GM13976 (cell line): ENCODE measurements around the gene NDUFA11.

Experiments
- DNase-seq: peaks from one replicate; pipeline ENCODE4 v3.0.0; 2012; ENCODE audit warnings: low spot score
- in situ Hi-C: fragments of 300-500 bp; cut with MboI; formaldehyde crosslinking; loops from one replicate; pipeline ENCODE4 v1.12.0; 2022; ENCODE audit warnings: low sequenced_read_pairs, mixed read lengths, inconsistent platforms; ENCODE audit not compliant: unreplicated experiment
- TF ChIP-seq, protein P1 (sequence below): IDR thresholded peaks from 2 replicates; pipeline ENCODE4 v1.5.1; 2012; ENCODE audit warnings: borderline replicate concordance, mild to moderate bottlenecking; ENCODE audit not compliant: insufficient read depth; ENCODE audit errors: extremely low read depth, missing control alignments, control extremely low read depth

NDUFA11 gene

GRCh38 chr19:5926641-5927440 lies 23.3 kb upstream of the NDUFA11 start:
- in situ Hi-C loops = no loop called here
- DNase-seq = no peak
- TF ChIP-seq, protein P1, sequence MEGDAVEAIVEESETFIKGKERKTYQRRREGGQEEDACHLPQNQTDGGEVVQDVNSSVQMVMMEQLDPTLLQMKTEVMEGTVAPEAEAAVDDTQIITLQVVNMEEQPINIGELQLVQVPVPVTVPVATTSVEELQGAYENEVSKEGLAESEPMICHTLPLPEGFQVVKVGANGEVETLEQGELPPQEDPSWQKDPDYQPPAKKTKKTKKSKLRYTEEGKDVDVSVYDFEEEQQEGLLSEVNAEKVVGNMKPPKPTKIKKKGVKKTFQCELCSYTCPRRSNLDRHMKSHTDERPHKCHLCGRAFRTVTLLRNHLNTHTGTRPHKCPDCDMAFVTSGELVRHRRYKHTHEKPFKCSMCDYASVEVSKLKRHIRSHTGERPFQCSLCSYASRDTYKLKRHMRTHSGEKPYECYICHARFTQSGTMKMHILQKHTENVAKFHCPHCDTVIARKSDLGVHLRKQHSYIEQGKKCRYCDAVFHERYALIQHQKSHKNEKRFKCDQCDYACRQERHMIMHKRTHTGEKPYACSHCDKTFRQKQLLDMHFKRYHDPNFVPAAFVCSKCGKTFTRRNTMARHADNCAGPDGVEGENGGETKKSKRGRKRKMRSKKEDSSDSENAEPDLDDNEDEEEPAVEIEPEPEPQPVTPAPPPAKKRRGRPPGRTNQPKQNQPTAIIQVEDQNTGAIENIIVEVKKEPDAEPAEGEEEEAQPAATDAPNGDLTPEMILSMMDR = no peak

DNA sequence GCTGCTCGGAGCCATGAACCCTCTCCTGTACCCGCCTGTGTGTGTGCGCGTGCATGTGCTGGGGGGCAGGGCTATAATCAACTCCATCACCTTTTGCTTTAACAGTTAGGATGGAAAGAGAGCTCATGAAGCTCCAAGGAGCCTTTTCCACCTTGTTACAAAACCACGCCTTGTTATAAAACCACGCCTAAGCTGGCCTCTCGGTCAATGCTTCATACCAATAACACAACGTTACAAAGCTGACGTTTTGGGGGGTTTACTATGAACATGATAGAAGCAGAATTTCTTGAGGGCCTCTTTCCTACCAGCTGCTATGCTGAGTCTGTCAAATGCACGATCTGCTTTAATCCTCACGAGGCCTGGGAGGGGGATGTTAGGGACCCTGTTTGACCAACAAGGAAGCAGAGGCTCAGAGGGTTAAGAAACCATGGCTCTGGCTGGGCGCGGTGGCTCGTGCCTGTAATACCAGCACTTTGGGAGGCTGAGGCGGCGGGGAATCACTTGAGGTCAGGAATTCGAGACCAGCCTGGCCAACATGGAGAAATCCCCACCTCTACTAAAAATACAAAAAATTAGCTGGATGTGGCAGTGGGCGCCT lies 22.3 kb upstream of the NDUFA11 start:
- in situ Hi-C loops = no loop called here
- DNase-seq = no peak

GRCh38 chr19:5923356-5923755 lies 19.8 kb upstream of the NDUFA11 start:
- in situ Hi-C loops = no loop called here
- no peak for DNase-seq
- TF ChIP-seq, protein P1 = no peak

More for the DNA sequence above, 22.3 kb upstream of the NDUFA11 start:
- TF ChIP-seq, protein P1 = no peak

GRCh38 chr19:5922161-5922545 lies 18.6 kb upstream of the NDUFA11 start:
- TF ChIP-seq, protein P1 = no peak
- DNase-seq = no peak
- in situ Hi-C loops = no loop called here

- in situ Hi-C loops = no loop called here
- DNase-seq = no peak
- TF ChIP-seq, protein P1 = no peak
Measured at GRCh38 chr19:5921516-5922160, 18.0 kb upstream of the NDUFA11 start.

DNA sequence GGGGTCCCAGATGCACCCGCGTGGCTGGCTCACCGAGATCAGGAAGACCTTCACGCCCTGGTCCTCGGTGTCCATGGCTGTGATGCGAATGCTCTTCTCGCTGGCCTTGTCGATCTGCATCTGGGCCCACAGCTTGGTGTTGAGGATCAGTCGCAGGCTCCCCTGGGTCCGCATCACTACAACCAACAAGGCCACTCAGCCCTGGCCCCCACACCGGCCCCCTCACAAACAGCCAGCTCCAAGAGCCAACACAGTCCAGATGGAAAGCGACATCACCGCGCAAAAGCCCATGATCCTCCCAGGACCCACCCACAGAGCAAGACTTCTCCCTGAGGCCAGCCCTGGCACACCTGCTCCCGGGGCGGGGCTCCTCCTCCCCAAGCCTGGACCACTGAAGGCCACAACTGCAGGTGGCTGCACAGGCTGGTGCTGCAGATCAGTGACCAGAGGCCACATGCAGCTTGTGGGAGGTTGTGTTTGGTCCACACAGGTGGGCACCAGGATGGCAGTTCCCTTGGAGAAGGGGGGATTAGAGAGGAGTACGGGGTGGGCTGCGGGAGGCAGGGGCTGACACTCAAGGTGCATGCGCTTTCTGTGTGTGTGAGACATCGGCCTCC lies 15.0 kb upstream of the NDUFA11 start:
- no peak for DNase-seq
- TF ChIP-seq, protein P1 = no peak
- in situ Hi-C loops = no loop called here
